ENCODE measurements around the gene NR4A2.
A peak's percentile ranks its signal among the peaks of the same experiment; 100 is the strongest.

NR4A2 gene

GRCh38 chr2:156332534-156333273 lies at the start of gene NR4A2:
NR4A2 (minus strand) TSS chr2:156332721; CDS start chr2:156330186, 2,535 bp downstream.
- H3K4me3 ChIP-seq (ENCODE audit: control insufficient read depth, low read depth, low read length), result peak within 1 kb of the TSS; percentile 83
- peak; percentile 90 for DNase-seq (ENCODE audit: low read depth)
- TF ChIP-seq, protein P1, sequence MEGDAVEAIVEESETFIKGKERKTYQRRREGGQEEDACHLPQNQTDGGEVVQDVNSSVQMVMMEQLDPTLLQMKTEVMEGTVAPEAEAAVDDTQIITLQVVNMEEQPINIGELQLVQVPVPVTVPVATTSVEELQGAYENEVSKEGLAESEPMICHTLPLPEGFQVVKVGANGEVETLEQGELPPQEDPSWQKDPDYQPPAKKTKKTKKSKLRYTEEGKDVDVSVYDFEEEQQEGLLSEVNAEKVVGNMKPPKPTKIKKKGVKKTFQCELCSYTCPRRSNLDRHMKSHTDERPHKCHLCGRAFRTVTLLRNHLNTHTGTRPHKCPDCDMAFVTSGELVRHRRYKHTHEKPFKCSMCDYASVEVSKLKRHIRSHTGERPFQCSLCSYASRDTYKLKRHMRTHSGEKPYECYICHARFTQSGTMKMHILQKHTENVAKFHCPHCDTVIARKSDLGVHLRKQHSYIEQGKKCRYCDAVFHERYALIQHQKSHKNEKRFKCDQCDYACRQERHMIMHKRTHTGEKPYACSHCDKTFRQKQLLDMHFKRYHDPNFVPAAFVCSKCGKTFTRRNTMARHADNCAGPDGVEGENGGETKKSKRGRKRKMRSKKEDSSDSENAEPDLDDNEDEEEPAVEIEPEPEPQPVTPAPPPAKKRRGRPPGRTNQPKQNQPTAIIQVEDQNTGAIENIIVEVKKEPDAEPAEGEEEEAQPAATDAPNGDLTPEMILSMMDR (conservative IDR thresholded peaks at IDR 0.05; ENCODE audit: control insufficient read depth, insufficient read depth, low read depth, low read length), result no peak

DNA sequence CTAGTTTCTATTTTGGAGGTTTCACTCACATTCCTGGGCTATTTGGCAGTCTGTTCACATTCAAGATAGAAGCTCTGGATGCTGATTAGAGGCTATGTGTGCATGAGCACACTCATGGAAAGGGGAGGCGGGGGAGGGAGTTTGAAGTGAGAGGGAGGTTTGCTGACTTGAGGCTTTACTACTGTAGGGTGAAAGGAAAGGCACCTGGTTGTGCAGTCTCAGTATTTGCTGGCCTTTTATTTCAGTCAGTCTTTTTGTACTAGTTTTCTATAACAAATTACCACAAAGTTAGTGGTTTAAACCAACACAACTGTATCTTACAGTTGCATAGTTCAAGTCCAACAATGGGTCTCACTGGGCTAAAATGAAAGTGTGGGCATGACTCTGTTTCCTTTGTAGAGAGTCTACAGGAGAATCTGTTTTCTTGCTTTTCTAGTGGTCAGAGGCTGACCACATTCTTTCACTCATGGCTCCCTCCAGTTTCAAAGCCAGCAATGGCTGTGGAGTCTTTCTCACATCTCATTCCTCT lies 47.7 kb upstream of the NR4A2 start:
- no peak overlapping the region for H3K4me3 ChIP-seq (ENCODE audit: control insufficient read depth, low read depth, low read length)

DNA sequence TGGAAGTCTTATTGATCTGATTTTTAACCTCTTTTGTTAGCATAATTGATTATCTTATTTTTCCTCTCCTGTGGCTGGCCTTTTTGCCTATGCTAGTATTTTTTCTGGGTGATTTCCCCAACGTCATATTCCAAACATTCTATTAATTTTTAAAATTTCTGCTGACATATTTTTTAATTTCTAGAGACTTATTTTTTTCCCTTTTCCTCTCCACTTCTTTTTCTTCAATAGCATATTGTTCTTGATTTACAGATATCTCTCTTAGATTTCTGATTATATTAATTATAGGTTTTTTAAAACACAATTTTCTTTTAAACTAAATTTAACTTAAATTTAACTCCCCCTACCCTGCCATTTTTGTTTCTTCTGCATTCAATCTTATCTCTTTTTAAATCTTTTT lies 47.2 kb upstream of the NR4A2 start:
- TF ChIP-seq, protein P1 (conservative IDR thresholded peaks at IDR 0.05; ENCODE audit: control insufficient read depth, insufficient read depth, low read depth, low read length), result no peak
- H3K4me3 ChIP-seq (ENCODE audit: control insufficient read depth, low read depth, low read length), result no peak overlapping the region
- no peak for DNase-seq (ENCODE audit: low read depth)

More for the DNA sequence above, 47.7 kb upstream of the NR4A2 start:
- TF ChIP-seq, protein P1 (conservative IDR thresholded peaks at IDR 0.05; ENCODE audit: control insufficient read depth, insufficient read depth, low read depth, low read length), result no peak
- DNase-seq (ENCODE audit: low read depth), result no peak

DNA sequence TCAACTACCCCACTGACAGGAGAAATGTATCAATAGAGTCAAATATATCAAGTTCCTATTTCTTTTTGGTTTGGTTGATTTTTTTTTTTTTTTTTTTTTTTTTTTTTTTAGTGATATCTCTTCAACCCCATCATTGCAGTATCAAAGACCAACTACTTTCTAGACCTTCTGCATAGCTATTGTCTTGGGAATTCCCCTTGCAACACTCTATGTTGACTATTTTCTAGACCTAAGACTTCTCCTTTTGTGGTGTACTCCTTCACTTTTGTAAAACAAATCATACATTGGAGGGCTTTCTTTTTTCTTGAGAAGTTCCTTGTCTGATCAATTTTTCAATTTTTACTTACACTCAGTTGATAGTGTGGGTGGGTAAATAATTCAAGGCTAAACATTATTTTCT lies 46.5 kb upstream of the NR4A2 start:
- TF ChIP-seq, protein P1 (conservative IDR thresholded peaks at IDR 0.05; ENCODE audit: control insufficient read depth, insufficient read depth, low read depth, low read length), result no peak
- H3K4me3 ChIP-seq (ENCODE audit: control insufficient read depth, low read depth, low read length), result no peak overlapping the region
- no peak for DNase-seq (ENCODE audit: low read depth)

DNA sequence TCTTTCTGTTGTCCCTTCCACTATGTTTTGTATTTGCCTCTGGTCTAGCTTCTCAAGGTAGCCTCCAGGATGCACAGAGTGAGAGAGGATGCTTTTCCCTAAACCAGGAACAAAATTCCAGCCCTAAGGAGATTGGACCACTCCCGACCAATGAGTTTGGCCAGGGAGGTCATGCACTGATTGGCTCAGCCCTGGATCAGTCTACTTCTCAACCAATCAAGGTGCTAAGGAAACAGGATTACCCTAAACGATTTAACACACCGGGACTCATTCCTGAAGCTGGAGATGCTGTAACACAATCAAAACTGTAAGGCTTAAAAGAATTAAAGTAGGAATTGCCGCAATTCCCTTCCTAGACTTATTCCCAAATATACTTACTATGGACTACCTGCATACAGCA lies 34.2 kb upstream of the NR4A2 start:
- no peak for DNase-seq (ENCODE audit: low read depth)
- no peak overlapping the region for H3K4me3 ChIP-seq (ENCODE audit: control insufficient read depth, low read depth, low read length)
- TF ChIP-seq, protein P1 (conservative IDR thresholded peaks at IDR 0.05; ENCODE audit: control insufficient read depth, insufficient read depth, low read depth, low read length), result no peak

- no peak for DNase-seq (ENCODE audit: low read depth)
- TF ChIP-seq, protein P1 (conservative IDR thresholded peaks at IDR 0.05; ENCODE audit: control insufficient read depth, insufficient read depth, low read depth, low read length), result no peak
- H3K4me3 ChIP-seq (ENCODE audit: control insufficient read depth, low read depth, low read length), result no peak overlapping the region
Observed at GRCh38 chr2:156363141-156363540, 30.6 kb upstream of the NR4A2 start.
